ENCODE data around the gene RBM10.

RBM10 gene, protein sequence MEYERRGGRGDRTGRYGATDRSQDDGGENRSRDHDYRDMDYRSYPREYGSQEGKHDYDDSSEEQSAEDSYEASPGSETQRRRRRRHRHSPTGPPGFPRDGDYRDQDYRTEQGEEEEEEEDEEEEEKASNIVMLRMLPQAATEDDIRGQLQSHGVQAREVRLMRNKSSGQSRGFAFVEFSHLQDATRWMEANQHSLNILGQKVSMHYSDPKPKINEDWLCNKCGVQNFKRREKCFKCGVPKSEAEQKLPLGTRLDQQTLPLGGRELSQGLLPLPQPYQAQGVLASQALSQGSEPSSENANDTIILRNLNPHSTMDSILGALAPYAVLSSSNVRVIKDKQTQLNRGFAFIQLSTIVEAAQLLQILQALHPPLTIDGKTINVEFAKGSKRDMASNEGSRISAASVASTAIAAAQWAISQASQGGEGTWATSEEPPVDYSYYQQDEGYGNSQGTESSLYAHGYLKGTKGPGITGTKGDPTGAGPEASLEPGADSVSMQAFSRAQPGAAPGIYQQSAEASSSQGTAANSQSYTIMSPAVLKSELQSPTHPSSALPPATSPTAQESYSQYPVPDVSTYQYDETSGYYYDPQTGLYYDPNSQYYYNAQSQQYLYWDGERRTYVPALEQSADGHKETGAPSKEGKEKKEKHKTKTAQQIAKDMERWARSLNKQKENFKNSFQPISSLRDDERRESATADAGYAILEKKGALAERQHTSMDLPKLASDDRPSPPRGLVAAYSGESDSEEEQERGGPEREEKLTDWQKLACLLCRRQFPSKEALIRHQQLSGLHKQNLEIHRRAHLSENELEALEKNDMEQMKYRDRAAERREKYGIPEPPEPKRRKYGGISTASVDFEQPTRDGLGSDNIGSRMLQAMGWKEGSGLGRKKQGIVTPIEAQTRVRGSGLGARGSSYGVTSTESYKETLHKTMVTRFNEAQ

DNA sequence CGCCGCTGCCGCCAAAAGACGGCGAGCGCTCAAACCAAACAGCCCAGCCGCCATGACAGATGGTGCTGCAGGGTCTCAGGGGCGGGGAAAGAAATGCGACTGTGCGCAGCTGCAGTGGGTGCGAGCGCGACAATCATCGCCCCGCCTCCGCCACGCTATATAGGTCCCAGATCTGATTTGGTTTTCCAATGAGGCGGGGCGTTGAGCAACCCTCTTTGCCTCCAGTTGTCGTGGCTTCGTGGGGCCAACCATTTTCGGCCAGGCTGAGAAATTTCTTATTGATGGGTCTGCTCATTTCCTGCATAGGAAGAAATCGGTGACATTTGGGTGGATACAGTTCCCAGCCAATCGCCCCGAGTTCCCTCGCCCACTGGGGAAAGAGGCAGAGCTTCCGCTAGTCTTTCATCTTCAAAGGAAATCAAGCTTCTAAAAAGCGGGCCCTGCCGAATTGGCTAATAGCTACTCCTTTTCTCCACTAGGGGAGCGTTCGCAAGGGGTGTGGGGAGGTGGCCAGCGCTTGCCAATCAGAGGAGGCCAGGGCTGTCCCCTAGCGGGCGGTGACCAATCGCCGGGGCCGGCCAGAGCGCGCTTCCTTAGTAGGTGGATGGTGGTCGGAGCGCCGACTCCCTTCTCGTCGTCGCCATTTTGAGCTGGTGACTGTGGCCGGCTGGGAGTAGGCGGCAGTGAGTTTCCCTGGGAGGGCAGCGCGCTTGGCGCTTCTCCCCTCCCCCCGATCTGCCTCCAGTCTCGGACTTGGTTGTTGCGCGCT is at the start of gene RBM10, which contains the start of gene NDUFB11:
TSS of gene RBM10 (plus strand) at position 596 of the 769 bp plus-strand sequence. CDS start 2,261 bp downstream, outside the sequence.
TSS of gene NDUFB11 (minus strand) at position 77 of the 769 bp plus-strand sequence. CDS start at position 54, 23 bp downstream.
- Histone ChIP-seq H3K36me3 (ENCODE audit: control insufficient read depth, low read length) (peaks cover 55% of the 10 kb centered on the region), H3K27ac (ENCODE audit: low read depth, low read length) (peak within 1 kb of the TSS; percentile 95), H3K79me2 (ENCODE audit: control insufficient read depth, low read length) (peaks cover 71% of the 10 kb centered on the region), H3K4me1 (ENCODE audit: control insufficient read depth, low read length) (peaks cover 22% of the 10 kb centered on the region), H3K4me2 (ENCODE audit: low read length) (peak within 1 kb of the TSS; percentile 77), H3F3A (ENCODE audit: control insufficient read depth, insufficient read depth) (no peaks in the 10 kb centered on the region), H4K20me1 (ENCODE audit: control insufficient read depth, insufficient read depth, low read depth, low read length) (0 out of 2 replicates have a peak, but pooled peaks cover 4% of the 10 kb centered on the region), H3K9me2 (replicated peaks; ENCODE audit: control insufficient read depth, low read length) (no peaks in the 10 kb centered on the region), H3K9me3 (ENCODE audit: control insufficient read depth, insufficient read depth, low read length) (no peaks in the 10 kb centered on the region), H3K4me3 (ENCODE audit: low read length) (peak within 1 kb of the TSS; percentile 91), H3K27me3 (ENCODE audit: control insufficient read depth, low read length) (no peaks in the 10 kb centered on the region)
- TF ChIP-seq EZH2phosphoT487 (IDR thresholded peaks at IDR 0.05; ENCODE audit: borderline replicate concordance, low read length), result no peak
- TF ChIP-seq, protein P1, sequence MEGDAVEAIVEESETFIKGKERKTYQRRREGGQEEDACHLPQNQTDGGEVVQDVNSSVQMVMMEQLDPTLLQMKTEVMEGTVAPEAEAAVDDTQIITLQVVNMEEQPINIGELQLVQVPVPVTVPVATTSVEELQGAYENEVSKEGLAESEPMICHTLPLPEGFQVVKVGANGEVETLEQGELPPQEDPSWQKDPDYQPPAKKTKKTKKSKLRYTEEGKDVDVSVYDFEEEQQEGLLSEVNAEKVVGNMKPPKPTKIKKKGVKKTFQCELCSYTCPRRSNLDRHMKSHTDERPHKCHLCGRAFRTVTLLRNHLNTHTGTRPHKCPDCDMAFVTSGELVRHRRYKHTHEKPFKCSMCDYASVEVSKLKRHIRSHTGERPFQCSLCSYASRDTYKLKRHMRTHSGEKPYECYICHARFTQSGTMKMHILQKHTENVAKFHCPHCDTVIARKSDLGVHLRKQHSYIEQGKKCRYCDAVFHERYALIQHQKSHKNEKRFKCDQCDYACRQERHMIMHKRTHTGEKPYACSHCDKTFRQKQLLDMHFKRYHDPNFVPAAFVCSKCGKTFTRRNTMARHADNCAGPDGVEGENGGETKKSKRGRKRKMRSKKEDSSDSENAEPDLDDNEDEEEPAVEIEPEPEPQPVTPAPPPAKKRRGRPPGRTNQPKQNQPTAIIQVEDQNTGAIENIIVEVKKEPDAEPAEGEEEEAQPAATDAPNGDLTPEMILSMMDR (IDR thresholded peaks at IDR 0.05; ENCODE audit: low read depth, low read length, poor library complexity, severe bottlenecking), result peak; percentile 58

DNA sequence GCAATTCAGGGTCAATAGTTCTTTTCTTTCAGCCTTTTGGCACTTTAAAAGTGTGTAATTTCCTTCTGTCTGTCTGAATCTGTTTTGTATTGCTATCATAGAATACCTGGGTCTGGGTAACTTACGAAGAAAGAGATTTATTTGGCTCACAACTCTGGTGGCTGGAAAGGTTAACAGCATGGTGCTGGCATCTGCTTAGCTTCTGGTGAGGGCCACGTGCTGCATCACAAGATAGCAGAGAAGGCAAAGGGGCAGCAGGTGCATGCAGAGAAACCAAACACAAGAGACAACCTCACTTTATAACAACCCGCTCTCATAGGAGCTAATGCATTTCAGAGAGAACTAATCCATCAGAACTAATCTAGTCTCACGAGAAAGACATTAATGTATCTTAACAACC is 48.0 kb upstream of the RBM10 start:
- Histone ChIP-seq H3F3A (ENCODE audit: control insufficient read depth, insufficient read depth) (no peaks in the 10 kb centered on the region), H3K27me3 (ENCODE audit: control insufficient read depth, low read length) (no peaks in the 10 kb centered on the region), H3K4me3 (ENCODE audit: low read length) (no peak overlapping the region), H3K79me2 (ENCODE audit: control insufficient read depth, low read length) (no peaks in the 10 kb centered on the region), H4K20me1 (ENCODE audit: control insufficient read depth, insufficient read depth, low read depth, low read length) (no peaks in the 10 kb centered on the region), H3K4me2 (ENCODE audit: low read length) (no peak overlapping the region), H3K4me1 (ENCODE audit: control insufficient read depth, low read length) (no peaks in the 10 kb centered on the region), H3K9me3 (ENCODE audit: control insufficient read depth, insufficient read depth, low read length) (no peaks in the 10 kb centered on the region), H3K27ac (ENCODE audit: low read depth, low read length) (no peak overlapping the region), H3K36me3 (ENCODE audit: control insufficient read depth, low read length) (no peaks in the 10 kb centered on the region), H3K9me2 (replicated peaks; ENCODE audit: control insufficient read depth, low read length) (no peaks in the 10 kb centered on the region)
- TF ChIP-seq, protein P1 (IDR thresholded peaks at IDR 0.05; ENCODE audit: low read depth, low read length, poor library complexity, severe bottlenecking), result no peak
- TF ChIP-seq EZH2phosphoT487 (IDR thresholded peaks at IDR 0.05; ENCODE audit: borderline replicate concordance, low read length), result no peak

DNA sequence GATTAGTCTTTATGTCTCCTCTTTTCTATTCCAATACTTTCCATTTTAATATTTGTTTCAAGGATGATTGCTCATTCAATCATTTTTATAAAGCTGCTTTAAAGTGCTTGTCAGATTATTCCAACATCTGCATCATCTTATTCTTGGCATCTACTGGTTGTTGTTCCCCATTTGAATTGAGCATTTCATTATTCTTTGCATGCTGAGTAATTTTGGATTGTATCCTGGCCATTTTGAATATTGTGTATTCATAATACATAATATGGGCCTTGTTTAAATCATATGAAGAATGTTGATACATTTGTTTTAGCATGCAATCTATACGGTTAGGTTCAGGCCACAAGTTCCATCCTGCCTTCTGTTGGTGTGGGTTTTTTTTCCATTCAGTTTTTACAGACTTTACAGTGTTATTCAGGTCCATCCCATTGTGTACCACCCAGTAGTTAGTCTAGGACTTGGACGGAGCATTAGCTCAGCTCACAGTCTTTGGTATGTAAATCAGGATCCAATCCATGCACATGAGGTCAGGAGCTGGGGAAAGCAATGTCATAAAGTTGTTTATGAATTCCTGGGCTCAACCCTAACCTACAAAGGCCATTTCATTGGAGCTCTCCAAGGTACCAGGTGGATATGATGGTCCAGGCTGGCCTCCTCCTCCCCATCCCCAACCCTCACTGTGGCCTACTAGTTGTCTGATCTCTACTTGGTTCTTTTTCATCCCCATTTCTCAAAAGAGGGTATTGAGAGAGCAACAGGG is 46.5 kb upstream of the RBM10 start:
- no peaks in the 10 kb centered on the region for H3K9me3 ChIP-seq (ENCODE audit: control insufficient read depth, insufficient read depth, low read length)
- no peaks in the 10 kb centered on the region for H3K79me2 ChIP-seq (ENCODE audit: control insufficient read depth, low read length)
- no peaks in the 10 kb centered on the region for H4K20me1 ChIP-seq (ENCODE audit: control insufficient read depth, insufficient read depth, low read depth, low read length)
- H3K9me2 ChIP-seq (replicated peaks; ENCODE audit: control insufficient read depth, low read length), result no peaks in the 10 kb centered on the region
- H3K4me1 ChIP-seq (ENCODE audit: control insufficient read depth, low read length), result no peaks in the 10 kb centered on the region
- H3F3A ChIP-seq (ENCODE audit: control insufficient read depth, insufficient read depth), result no peaks in the 10 kb centered on the region
- no peaks in the 10 kb centered on the region for H3K27me3 ChIP-seq (ENCODE audit: control insufficient read depth, low read length)
- H3K27ac ChIP-seq (ENCODE audit: low read depth, low read length), result no peak overlapping the region
- no peaks in the 10 kb centered on the region for H3K36me3 ChIP-seq (ENCODE audit: control insufficient read depth, low read length)
- H3K4me2 ChIP-seq (ENCODE audit: low read length), result no peak overlapping the region
- no peak for TF ChIP-seq EZH2phosphoT487 (IDR thresholded peaks at IDR 0.05; ENCODE audit: borderline replicate concordance, low read length)
- TF ChIP-seq, protein P1 (IDR thresholded peaks at IDR 0.05; ENCODE audit: low read depth, low read length, poor library complexity, severe bottlenecking), result no peak
- H3K4me3 ChIP-seq (ENCODE audit: low read length), result no peak overlapping the region
